Stomach (tissue), 9 donors: ENCODE results near the gene POLR3K. TPM values are rescaled to one million over a fixed set of nuclear protein-coding genes. Genes with fewer than 3 reads are reported as not detected.

Experiments
- DNase-seq, 2 donors: peaks; one replicate each; pipeline versions ENCODE4 v3.0.0 to v3.0.0-alpha.2; 2013 to 2019
- H3K27ac ChIP-seq, 5 donors: fragments of 200-600 bp in 4 of 5; sonication (generic) in 4 of 5; one replicate each; pipeline ENCODE4 v1.5.1; 2013 to 2019; ENCODE audit warnings: mild to moderate bottlenecking in 1 of 5, moderate library complexity in 1 of 5
- H3K27me3 ChIP-seq, 3 donors: fragments of 200-600 bp; sonication (generic); one replicate each; pipeline ENCODE4 v1.5.1; 2017 to 2019; ENCODE audit warnings: mixed run types in 1 of 3
- H3K36me3 ChIP-seq, 4 donors: fragments of 200-600 bp; sonication (generic); 1 replicate in 3 of 4; 2 replicates in 1 of 4; pipeline ENCODE4 v1.5.1; 2016 to 2019
- H3K4me1 ChIP-seq, 4 donors: fragments of 200-600 bp; sonication (generic); one replicate each; pipeline ENCODE4 v1.5.1; 2016 to 2019
- H3K4me3 ChIP-seq, 4 donors: fragments of 200-600 bp; sonication (generic) in 3 of 4; one replicate each; pipeline ENCODE4 v1.5.1; 2016 to 2019; ENCODE audit warnings: mild to moderate bottlenecking in 1 of 4
- H3K9me3 ChIP-seq, 4 donors: fragments of 200-600 bp; sonication (generic); one replicate each; pipeline ENCODE4 v1.5.1; 2016 to 2019
- EP300 ChIP-seq: sonication (generic); formaldehyde crosslinking; IDR thresholded peaks from one replicate; pipeline ENCODE4 v1.6.1; 2017; ENCODE audit warnings: antibody characterized with exemption
- POLR2A ChIP-seq, 4 donors: fragments of 450-650 bp; IDR thresholded peaks; one replicate each; pipeline ENCODE4 v1.6.1; 2016; ENCODE audit warnings: antibody characterized with exemption in 4 of 4, control low read depth in 2 of 4, mild to moderate bottlenecking in 1 of 4, moderate library complexity in 1 of 4
- POLR2AphosphoS5 ChIP-seq, 3 donors: sonication (generic); formaldehyde crosslinking; IDR thresholded peaks; one replicate each; pipeline ENCODE4 v1.6.1; 2016; ENCODE audit warnings: antibody characterized with exemption in 3 of 3
- WGBS, 5 donors: extraction: QIAGEN DNeasy Blood & Tissue Kit in 3 of 5; methylation state at CpG; one replicate each; pipeline versions ENCODE4 v1.1.5 to v1.1.7; 2013 to 2018; 5-methylcytosine and 5-hydroxymethylcytosine counted together
- intact Hi-C: fragments of 100-400 bp; cut with DNase I; formaldehyde crosslinking; loops from one replicate; pipeline ENCODE4 v1.15.1; 2023; ENCODE audit warnings: low total_unique reads
- polyA plus RNA-seq, 3 donors: library from polyadenylated mRNA; stranded (reverse); fragments of 200-250 nt; gene quantifications; one replicate each; pipeline ENCODE4 v1.2.3, GENCODE V29; 2013
- total RNA-seq, 5 donors: library from RNA; depleted of rRNA; stranded (reverse); fragments of >200 nt; gene quantifications; one replicate each; pipeline versions ENCODE4 v1.1.0 to v1.2.3, GENCODE V29; 2014 to 2016
- TF ChIP-seq, protein P1 (sequence below), 7 experiments: fragments of 450-650 bp in 4 of 7; fragments of 200-600 bp in 3 of 7; sonication (generic) in 3 of 7; IDR thresholded peaks; one replicate each; pipeline ENCODE4 v1.5.1; 2016 to 2019; ENCODE audit warnings: antibody characterized with exemption in 7 of 7, control low read depth in 2 of 7, mild to moderate bottlenecking in 1 of 7
- donor health status: healthy with polysubstance abuse.
- donor health status: Bipolar disorder and iron deficiency.
- donor health status: healthy.

Gene POLR3K
- total and polyA plus RNA-seq, 8 donors = 2.2 to 13.3 (median 8.1) TPM; not detected in 2

DNA sequence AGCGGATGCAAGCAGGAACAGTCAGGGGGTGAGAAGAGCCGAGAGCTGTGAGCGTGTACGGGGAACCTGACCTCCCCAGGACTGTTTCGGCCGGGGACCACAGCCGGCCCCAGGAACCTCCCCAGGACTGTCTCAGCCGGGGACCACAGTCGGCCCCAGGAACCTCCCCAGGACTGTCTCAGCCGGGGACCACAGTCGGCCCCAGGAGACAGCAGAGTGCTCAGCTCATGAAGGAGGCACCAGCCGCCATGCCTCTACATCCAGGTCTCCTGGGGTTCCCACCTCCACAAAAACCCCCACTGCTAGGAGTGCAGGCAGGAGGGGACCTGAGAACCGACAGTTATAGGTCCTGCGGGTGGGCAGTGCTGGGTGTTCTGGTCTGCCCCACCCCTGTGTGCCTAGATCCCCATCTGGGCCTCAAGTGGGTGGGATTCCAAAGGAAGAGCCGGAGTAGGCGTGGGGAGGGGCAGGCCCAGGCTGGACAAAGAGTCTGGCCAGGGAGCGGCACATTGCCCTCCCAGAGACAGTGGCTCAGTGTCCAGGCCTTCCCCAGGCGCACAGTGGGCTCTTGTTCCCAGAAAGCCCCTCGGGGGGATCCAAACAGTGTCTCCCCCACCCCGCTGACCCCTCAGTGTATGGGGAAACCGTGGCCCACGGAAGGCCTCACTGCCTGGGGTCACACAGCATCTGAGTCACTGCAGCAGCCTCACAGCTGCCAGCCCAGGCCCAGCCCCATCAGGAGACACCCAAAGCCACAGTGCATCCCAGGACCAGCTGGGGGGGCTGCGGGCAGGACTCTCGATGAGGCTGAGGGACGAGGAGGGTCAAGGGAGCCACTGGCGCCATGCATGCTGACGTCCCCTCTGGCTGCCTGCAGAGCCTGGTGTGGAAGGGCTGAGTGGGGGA lies 14.7 kb upstream of the POLR3K start:
- intact Hi-C loops = loop anchor here (2.0 kb wide), 1 partner anchor 29 kb away; no protein-coding TSS in a partner anchor
- H3K4me3 ChIP-seq = no peak overlapping the region
- peaks cover 25 to 71% (median 57%) of the 10 kb centered on the region in 4 donors for H3K4me1 ChIP-seq
- peaks cover 15 to 20% (median 17%) of the 10 kb centered on the region in 4 donors for H3K36me3 ChIP-seq
- H3K27ac ChIP-seq = peak overlapping the region in 1 of 5 donors; percentile 34
- WGBS, 5 donors = 75 to 87% (median 81%) methylated on average over 23 to 27 of the region's 27 CpGs
- no peaks in the 10 kb centered on the region for H3K9me3 ChIP-seq
- TF ChIP-seq EP300 = no peak
- no peak for TF ChIP-seq POLR2AphosphoS5 (IDR thresholded peaks at IDR 0.05)
- TF ChIP-seq, protein P1, sequence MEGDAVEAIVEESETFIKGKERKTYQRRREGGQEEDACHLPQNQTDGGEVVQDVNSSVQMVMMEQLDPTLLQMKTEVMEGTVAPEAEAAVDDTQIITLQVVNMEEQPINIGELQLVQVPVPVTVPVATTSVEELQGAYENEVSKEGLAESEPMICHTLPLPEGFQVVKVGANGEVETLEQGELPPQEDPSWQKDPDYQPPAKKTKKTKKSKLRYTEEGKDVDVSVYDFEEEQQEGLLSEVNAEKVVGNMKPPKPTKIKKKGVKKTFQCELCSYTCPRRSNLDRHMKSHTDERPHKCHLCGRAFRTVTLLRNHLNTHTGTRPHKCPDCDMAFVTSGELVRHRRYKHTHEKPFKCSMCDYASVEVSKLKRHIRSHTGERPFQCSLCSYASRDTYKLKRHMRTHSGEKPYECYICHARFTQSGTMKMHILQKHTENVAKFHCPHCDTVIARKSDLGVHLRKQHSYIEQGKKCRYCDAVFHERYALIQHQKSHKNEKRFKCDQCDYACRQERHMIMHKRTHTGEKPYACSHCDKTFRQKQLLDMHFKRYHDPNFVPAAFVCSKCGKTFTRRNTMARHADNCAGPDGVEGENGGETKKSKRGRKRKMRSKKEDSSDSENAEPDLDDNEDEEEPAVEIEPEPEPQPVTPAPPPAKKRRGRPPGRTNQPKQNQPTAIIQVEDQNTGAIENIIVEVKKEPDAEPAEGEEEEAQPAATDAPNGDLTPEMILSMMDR (IDR thresholded peaks at IDR 0.05) = no peak
- TF ChIP-seq POLR2A (IDR thresholded peaks at IDR 0.05) = no peak
- DNase-seq = peak in 1 of 2 donors; percentile 72
- H3K27me3 ChIP-seq = peaks cover 0 to 22% (median 0%) of the 10 kb centered on the region in 3 donors

DNA sequence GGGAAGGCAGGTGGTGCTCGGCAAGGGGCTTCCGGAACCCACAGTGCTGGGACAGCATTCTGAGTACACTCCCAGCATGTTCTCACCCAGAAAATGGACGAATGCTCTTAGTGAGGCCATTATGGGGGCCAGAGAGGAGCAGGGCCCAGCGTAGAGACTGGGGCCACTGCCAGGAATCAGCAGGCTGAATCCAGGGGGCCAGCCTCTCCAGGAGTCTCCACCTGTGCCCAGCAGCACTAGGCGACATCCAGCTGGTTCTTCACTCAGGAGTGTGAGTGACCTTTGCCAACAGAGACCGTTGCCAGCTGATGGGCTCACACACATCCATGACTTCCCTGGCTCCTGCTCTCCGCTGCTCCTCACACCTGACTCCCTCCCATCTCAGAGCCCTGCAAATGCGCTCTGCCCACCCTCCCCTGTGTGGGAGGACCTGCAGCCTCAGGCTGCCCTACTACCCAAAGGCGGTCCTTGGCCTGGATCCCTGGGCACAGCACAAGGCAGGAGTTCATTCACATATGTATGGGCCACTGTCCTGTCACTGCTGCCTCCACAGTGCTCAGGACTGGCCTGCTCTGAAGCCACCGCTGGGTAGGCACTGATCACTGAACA lies 13.9 kb upstream of the POLR3K start:
- peak in 1 of 2 donors; percentile 46 for DNase-seq
- TF ChIP-seq POLR2AphosphoS5 (IDR thresholded peaks at IDR 0.05) = no peak
- TF ChIP-seq POLR2A (IDR thresholded peaks at IDR 0.05) = no peak
- no peak for TF ChIP-seq EP300
- TF ChIP-seq, protein P1 (IDR thresholded peaks at IDR 0.05) = no peak
- no peaks in the 10 kb centered on the region for H3K9me3 ChIP-seq
- H3K27ac ChIP-seq = peak overlapping the region in 1 of 5 donors; percentile 34
- peaks cover 25 to 64% (median 50%) of the 10 kb centered on the region in 4 donors for H3K4me1 ChIP-seq
- H3K4me3 ChIP-seq = no peak overlapping the region
- WGBS, 5 donors = 78 to 87% (median 84%) methylated on average over 7 to 10 of the region's 10 CpGs
- peaks cover 0 to 15% (median 0%) of the 10 kb centered on the region in 3 donors for H3K27me3 ChIP-seq
- intact Hi-C loops = no loop called here
- peaks cover 22 to 28% (median 26%) of the 10 kb centered on the region in 4 donors for H3K36me3 ChIP-seq

DNA sequence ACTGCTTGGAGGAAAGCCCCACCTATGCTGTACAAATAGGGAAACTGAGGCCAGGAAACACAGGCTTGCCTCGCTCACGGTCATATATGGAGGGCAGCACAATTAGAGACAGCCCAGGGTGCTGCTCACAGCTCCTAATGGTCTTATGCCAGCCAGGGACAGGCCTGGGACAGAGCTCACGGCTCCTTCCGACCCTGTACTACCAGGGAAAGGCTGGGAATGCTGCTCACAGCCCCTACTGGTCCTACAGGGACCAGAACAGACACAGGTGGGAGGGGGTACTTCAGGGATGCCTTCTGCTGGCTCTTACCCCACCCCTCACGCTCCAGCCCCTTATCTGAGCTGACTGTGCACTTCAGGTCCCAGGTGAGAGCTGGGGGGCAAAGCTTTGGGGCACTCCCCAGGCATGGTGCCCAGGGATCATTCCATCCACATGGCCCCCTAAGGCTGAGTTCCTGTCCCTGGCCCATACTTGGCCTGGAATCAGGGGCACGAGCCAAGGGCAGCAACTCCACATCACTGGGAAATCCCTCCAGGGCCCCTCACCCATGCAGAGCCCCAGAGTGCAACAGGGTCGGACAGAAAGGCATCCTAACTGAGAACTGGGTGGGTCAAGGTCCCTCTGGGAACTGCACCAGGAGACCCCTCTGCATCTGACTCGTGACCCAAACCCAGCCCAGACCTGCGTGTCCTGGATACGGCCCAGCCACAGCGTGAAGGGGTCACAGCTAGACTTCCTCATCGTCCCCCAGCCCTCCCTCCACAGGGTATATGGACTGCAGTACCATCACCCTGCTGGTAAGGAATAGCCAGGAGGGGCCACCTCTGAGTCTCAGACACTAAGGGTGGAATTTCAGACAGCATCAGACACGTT lies 13.1 kb upstream of the POLR3K start:
- no peaks in the 10 kb centered on the region for H3K9me3 ChIP-seq
- H3K27me3 ChIP-seq = peaks cover 0 to 8% (median 0%) of the 10 kb centered on the region in 3 donors
- H3K4me3 ChIP-seq = no peak overlapping the region
- intact Hi-C loops = no loop called here
- no peak for DNase-seq
- H3K36me3 ChIP-seq = peaks cover 29 to 35% (median 33%) of the 10 kb centered on the region in 4 donors
- H3K4me1 ChIP-seq = peaks cover 25 to 63% (median 47%) of the 10 kb centered on the region in 4 donors
- H3K27ac ChIP-seq = peak overlapping the region in 1 of 5 donors; percentile 34
- TF ChIP-seq EP300 (no peak), POLR2AphosphoS5 (IDR thresholded peaks at IDR 0.05) (no peak), POLR2A (IDR thresholded peaks at IDR 0.05) (no peak)
- TF ChIP-seq, protein P1 (IDR thresholded peaks at IDR 0.05) = no peak
- WGBS, 5 donors = 69 to 100% (median 82%) methylated on average over 3 to 13 of the region's 13 CpGs
